Stimulated activated CD8-positive, alpha-beta memory T cell treated with anti-CD3 and anti-CD28 coated beads, Interleukin-7, amount 100 ng/mL, for 24 hours (primary cell): Measurements from ENCODE around the gene DYNLRB1.
"Not testable (repeated sequence)": the region's sequence is repeated elsewhere in the genome, so short reads cannot be mapped to it uniquely, and the experiment has no call there.

Experiments
- DNase-seq: peaks from one replicate; pipeline ENCODE4 v3.0.0-alpha.2; 2020; ENCODE audit warnings: low read depth

DYNLRB1 gene

DNA sequence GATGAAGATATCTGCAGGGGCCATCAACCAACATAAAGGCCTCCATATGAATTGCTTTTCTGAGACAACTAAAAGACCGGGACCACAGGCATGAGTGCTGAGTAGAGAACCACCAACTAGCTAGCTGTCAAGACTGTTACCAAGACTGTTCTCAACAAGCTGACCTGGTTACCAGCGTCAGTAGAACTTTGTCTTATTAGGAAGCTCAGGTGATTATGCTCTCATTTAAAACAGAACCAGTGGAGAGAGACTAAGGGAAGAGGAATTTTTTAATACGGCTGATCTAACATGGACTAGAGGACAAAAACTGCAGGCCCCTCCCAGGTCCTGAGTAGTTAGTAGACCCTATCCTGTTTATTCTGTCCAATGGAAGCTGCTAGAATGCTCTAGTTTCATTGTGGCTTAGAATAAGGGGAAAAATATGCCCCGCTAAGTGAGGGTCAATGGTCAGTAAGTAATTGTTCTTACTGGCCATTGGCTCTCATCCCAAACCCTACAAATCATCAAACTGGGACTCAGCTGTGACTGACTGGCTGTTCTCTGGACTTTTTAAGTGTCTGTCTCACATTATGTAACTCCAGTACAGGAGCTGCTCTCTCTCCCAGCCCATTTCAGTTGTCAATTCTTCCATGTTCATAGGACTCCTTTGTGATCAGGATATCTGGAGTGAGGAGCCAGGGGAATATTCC is 3.8 kb upstream of the DYNLRB1 start:
- DNase-seq, result no peak

DNA sequence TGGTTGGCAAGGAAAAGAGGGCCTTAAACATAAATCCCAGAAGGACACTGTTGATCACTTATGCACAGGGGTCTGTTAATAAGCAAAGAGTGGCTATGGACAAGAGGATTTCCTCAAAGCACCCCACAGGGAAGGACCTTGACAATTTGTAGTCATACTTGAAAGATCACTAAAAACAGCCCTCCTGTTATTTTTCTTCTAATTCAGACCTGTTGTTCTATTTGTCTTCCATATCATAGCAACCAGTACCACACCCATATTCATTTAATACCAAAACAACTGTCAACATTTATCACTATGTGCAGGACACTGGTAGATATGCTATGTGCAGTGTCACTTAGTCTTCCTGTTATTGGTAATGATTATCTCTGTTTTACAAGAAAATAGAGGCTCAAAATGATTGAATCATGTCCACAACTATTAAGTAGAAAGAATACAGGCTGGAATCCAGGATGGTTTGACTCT is 3.2 kb upstream of the DYNLRB1 start:
- DNase-seq, result no peak

DNA sequence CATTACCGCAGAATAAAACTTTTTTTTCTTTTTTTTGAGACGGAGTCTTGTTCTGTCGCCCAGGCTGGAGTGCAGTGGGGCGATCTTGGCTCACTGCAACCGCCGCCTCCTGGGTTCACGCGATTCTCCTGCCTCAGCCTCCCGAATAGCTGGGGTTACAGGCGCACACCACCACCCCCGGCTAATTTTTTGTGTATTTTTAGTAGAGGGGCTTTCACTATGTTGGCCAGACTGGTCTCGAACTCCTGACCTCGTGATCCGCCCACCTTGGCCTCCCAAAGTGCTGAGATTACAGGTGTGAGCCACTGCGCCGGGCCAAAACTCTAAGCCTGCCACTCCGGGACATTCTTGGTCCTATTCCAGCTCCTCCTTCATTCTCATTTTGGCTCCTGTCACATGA is 2.2 kb upstream of the DYNLRB1 start:
- DNase-seq, result not testable (repeated sequence)

GRCh38 chr20:34514897-34515483 is 1.2 kb upstream of the DYNLRB1 start:
- DNase-seq, result no peak

DNA sequence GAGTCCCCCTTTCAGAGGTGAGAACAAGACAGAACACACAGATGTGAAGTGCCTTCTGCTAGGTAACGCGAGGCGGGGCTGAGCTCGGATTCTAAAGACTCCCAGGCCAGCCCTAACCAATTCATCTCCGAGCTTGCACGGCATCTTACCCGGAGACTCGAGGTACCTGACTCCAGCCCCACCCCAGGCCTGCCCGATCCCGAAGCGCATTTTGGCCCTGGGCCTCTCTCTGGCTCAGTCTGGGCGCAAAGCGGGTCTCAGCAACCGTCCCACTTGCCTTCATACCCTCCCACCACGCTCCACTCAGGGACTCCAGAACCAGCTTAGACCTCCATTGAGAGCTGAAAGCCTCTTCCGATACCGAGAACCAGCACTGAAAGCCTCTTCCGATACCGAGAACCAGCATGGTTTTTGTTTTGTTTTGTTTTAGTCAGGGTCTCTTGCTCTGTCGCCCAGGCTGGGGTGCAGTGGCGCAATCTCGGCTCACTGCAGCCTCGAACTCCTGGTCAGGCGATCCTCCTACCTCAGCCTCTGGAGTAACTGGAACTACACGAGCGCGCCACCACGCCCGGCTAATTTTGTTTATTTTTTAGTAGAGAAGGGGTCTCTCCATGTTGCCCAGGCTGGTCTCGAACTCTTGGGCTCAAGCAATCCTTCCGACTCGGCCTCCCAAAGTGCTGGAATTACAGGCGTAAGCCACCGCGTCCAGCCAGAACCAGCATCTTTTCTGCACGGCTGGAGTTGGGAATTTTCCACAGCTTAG is 557 bp upstream of the DYNLRB1 start:
- peak; percentile 40 for DNase-seq

- DNase-seq, result no peak
These were observed 888 bp downstream of the DYNLRB1 start for GRCh38 chr20:34517114-34517505.

- DNase-seq, result not testable (repeated sequence)
These were observed 2.6 kb downstream of the DYNLRB1 start for GRCh38 chr20:34518863-34519262.

DNA sequence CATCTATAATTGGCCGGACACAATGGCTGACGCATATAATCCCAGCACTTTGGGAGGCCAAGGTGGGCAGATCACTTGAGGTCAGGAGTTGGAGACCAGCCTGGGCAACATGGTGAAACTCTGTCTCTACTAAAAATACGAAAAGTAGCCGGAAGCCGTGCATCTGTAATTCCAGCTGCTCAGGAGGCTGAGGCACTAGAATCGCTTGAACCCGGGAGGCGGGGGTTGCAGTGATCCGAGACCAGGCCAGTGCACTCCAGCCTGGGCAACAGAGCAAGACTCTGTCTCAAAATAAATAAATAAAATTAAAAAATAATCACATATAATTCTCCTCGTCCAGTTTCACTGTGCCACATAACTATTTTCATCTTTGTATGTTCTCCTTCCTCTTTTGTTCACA is 3.6 kb downstream of the DYNLRB1 start:
- not testable (repeated sequence) for DNase-seq

GRCh38 chr20:34522969-34523871 is 7.0 kb downstream of the DYNLRB1 start:
- DNase-seq, result no peak

- no peak for DNase-seq
These were observed 8.2 kb downstream of the DYNLRB1 start for GRCh38 chr20:34524426-34524825.

DNA sequence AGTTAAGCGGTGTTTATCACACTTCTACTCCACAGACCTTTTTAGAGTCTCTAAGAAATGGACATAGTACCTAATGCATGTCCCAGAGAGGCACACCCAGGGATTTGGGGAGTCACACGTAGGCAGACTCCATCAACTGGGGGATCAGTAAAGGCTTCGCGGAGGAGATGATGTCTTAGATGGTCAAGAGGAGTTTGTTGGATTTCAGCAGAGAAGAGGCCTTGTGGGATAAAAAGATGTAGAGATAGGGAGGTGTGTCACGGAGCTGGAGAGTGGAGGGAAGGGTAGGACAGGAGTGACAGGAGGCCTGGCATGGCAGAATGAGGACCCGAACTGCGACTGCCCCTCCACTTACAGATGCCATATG is 9.1 kb downstream of the DYNLRB1 start:
- no peak for DNase-seq

DNA sequence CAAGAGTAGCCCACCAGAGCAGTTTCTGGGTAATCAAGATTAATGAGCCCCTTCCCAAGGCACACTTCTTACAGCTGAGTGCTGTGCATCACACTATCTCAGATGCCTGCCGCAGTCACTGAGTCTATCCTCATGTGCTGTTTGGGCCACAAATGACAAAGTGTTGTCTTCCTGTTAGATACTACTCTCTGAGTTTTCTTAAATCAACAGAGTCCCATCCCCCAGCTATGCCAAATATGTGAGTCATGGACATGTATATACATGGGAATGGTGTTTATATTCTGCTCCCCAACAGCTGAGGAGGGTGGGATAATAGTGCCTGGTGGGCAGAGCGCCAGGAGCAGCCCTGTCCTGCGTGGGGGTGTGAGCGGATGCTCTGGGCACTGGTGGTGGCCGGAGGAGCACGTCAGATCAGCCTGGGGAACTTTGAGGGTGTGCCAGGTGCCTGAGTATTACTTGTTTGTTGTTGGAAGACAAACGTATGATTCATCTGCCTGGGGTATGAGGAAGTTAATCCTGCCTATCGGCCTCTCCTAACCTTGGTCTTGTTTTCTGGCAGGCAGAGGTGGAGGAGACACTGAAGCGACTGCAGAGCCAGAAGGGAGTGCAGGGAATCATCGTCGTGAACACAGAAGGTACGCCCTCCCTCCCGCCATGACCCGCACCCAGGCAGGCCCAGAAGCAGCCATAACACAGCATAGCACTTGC is 9.6 kb downstream of the DYNLRB1 start:
- no peak for DNase-seq

- DNase-seq, result no peak
These were observed 10.2 kb downstream of the DYNLRB1 start for GRCh38 chr20:34526466-34526865.

GRCh38 chr20:34527016-34527415 is 10.8 kb downstream of the DYNLRB1 start:
- no peak for DNase-seq

DNA sequence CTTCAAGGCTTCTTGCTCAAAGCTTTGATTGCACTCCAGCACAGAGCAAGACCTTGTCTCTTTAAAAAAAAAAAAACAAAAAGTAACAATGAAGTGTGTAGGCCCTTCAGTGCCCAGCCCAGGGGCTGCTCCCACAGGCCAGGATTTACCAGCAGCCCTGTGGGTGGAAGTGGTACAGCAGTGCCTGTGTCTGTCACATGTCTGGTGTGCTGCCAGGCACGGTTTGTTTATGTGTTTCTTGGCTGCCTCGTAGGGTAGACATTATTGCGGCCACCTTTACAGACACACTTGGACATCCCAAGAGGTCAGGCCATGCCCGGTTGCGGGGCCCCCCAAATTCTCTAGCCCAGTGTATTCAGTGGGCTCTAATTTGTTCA is 12.7 kb downstream of the DYNLRB1 start:
- DNase-seq, result no peak

DNA sequence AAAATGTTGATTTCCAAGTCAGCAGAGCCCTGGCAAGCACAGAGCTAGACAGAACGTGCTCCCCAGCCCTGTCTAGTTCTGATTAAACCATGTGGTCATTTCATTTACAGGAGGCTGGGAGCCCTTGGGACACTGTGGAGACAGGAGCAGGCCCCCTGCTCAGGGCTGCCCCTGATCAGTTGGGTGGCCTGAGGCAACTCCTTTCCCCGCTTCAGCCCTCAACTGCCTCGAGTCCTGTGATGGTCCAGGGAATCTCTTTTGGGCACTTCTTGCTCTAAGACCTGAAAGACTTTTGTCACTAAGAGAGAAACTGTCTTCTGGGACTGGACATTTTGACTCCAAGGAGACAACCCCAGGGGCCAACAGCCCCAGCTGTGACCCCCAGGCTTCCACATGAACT is 13.5 kb downstream of the DYNLRB1 start:
- DNase-seq, result no peak

DNA sequence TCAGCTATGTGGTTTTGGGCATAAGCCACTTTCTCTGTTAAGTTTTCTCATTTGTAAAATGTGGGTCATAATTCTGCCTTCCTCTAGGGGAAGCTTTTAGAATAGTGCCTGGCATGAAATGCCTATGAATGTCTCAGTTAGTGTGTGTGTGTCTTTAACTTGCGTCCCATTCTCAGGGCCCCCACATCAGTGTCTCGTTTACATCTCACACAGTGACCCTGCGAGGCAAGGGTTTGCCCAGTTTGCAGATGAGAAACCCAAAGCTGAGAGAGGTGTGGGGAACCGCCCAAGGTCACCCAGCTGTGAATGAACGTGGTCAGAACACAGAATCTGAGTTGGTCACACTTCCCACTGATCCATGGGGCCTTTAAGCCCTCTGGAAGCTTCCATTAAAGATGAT is 14.1 kb downstream of the DYNLRB1 start:
- no peak for DNase-seq

DNA sequence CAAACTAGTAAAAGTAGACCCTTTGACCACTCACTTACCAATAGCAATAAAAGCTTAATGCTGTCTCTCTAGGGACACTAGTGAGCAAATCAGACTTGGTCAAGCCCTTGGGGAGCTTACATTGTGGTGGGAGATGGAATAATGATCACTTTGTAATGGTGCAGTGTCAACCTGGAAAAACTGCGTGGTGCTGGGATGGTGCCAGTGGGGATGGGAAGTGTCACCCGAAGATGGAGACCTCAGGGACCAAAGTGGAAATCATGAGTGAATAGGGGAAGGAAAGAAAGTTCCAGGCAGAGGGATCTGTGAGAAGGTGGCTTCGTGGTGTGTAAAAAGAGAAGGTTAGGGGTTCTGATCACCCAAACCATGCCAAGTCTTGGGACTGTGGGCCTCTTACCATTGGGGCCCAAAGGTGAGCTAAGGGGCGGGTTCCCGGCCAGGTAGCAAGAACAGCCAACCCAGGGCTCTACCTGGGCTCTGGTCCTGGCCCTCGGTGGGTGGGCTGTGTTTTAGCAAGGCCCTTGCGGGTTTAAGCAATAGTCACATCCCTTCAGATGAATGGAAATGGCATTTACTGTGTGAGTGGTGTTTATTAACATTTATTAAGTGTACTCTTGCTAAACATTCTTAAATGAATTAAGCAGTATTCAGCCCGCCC is 15.5 kb downstream of the DYNLRB1 start:
- DNase-seq, result no peak

GRCh38 chr20:34532320-34532719 is 16.1 kb downstream of the DYNLRB1 start:
- no peak for DNase-seq

DNA sequence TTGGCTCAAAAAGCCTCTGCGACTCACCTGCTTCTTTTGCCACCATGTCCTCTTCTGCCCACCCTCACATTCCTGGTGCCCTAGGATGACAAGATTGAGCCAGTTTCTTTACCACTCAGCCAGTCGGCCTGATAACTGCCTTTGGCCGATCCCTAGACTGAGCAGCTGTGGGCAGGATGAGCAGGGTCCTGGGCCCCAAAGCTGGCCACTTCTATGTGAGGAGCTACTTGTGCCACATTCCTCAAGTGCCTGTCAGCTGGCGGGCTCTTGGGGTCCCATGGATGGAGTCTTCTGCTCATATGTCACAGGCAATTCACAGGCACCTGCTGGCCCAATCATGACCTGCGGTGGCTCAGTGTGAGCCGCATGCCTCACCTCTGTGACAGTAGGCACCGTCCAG is 16.5 kb downstream of the DYNLRB1 start:
- DNase-seq, result no peak
